ENCODE data around the gene SLC26A1. TPM values are rescaled to one million over a fixed set of nuclear protein-coding genes. Genes with fewer than 3 reads are reported as not detected.

Gene SLC26A1
- total RNA-seq, 4 donors from 2014 or later = 0.44 to 0.57 TPM; not detected in 2

DNA sequence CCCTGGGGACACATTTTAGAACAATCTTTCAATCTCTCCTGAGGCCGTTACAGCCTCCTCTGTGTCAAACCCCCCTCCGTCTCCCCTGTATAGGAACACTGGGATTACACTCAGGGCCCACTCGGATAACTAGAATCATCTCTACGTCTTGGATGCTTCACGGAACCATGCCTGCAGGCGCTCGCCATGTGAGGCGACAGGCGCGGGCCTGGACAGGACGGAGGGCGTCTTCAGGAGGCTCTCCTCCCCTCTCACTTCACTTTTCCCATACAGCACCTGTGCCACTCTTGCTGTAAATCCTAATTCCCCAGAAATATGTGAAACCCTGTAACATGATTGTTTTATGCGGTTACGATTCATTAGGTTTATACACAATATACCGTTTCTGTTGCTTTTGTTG lies 10.4 kb downstream of the SLC26A1 start:
- TF ChIP-seq, protein P1, sequence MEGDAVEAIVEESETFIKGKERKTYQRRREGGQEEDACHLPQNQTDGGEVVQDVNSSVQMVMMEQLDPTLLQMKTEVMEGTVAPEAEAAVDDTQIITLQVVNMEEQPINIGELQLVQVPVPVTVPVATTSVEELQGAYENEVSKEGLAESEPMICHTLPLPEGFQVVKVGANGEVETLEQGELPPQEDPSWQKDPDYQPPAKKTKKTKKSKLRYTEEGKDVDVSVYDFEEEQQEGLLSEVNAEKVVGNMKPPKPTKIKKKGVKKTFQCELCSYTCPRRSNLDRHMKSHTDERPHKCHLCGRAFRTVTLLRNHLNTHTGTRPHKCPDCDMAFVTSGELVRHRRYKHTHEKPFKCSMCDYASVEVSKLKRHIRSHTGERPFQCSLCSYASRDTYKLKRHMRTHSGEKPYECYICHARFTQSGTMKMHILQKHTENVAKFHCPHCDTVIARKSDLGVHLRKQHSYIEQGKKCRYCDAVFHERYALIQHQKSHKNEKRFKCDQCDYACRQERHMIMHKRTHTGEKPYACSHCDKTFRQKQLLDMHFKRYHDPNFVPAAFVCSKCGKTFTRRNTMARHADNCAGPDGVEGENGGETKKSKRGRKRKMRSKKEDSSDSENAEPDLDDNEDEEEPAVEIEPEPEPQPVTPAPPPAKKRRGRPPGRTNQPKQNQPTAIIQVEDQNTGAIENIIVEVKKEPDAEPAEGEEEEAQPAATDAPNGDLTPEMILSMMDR (IDR thresholded peaks at IDR 0.05; ENCODE audit: low read depth) = no peak

DNA sequence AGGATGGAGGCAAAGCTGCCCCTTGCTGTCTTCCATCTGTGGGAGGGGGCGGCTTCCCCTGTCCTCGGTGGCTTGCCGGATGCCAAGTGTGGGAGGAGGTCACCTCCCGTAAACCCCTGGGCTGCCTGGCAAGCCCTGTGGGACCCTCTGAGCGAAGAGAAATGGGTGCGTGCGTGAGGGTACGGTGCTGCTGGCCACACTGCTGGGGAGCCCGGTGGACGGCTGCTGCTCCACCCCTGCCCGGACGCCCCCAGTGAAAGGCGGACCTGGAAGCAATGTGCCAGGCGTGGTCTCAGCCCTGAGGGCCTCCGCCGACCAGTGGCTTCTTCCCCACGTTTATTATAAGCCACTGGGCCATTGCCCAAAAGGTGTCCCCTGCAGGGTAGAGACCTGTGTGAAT lies 10.9 kb downstream of the SLC26A1 start:
- TF ChIP-seq, protein P1 (IDR thresholded peaks at IDR 0.05; ENCODE audit: low read depth) = no peak

DNA sequence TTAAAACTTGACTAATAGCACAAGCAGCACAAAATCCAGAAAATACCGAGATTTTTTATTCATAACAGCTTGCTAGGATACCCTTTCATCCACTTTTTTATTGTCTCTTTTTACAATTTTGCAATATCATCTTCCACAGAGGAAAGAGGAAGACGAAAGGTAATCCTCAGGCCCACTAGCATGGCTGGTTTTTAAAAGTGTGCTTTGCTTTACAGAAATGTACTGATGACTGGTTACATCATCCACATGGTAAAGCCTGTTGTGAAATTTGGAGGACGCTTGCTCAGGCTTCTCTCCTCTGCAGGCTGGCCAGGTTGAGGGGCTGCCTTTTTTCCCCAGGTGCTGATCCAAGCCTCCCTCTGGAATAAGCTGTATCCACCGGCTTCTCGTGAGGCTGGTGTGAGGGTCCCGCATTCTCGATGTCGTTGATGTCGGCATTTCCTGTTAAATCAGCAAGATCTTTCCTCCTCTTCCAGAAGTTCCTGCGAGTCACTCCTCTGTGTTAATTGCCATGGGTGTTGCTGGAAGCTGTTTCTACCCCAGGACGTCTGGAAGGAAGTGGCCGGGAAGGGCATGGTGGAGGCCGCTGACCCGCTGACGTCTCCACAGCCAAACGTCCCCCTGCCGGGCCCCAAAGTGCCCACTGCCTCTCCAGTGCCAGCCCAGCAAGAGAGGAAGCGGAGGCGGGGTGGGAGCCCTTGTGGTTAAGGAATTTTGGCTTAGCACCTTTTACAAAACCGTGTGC lies 14.1 kb downstream of the SLC26A1 start:
- TF ChIP-seq, protein P1 (IDR thresholded peaks at IDR 0.05; ENCODE audit: low read depth) = no peak

DNA sequence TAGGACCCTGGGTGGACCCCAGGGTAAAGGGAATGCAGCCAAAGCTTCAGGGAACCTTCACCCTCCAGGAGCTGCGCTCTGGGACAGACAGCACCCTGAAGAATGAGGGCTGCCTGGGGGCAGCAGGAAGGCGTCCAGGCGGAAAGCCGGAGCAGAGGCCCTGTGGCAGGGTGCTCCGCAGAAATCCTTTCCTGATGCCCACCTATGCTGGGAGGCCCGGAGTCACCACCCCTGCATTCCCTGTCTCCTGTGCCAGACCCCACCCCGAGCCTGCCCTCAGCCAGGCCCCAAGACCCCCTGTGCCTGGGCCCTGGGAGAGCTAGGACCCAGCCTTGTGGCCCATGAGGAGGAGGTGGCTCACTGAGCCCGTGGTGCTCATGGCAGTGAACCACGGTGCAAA lies 18.5 kb downstream of the SLC26A1 start:
- TF ChIP-seq, protein P1 (IDR thresholded peaks at IDR 0.05; ENCODE audit: low read depth) = no peak

DNA sequence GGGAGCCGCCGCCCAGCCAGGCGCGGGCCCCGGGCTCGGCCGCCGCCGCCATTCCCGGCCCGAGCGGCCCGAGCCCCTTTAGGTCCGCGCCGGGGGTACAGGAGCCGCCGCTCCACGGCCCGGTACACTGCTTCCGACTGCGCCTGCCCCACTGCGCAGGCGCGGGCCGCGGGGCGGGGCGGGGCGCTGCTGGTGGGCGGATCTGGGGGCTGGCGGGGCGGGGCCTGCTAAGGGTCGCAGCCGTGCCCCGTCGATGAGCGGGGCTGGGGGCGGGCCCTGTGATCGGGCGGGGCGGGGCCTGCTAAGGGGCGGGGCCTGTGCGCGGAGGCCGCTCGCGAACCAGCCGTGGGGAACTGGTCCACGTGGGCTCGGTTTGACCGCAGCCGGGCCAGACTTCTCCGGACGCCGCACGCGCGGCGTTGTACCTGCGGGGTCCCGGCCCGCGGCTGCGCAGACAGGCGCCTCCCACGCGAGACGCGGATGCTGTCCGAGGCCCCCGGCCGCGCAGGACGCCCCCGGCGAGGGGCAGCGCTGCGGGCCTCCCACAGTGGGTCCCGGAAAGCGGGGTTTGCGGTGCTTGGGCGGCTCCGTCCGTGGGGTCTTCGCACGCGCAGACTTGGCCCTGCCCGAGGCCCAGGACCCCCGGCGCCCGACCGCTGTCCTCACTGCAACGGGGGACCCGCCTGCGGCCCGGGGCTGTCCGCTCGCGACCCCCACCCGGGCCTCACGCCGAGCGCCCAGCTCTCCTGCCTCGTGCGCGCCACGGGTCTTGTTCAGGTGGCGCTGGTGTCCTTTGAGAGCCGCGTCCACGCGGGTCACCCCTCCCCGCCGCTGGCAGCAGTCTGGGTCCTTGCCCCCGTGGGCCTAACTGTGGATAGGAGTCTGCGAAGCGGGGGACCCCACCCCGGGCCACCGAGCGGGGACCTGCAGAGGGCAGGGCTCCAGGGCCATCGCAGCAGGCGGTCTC lies 19.5 kb downstream of the SLC26A1 start, which contains the start of gene DGKQ:
TSS of gene DGKQ (minus strand) at position 139 of the 967 bp plus-strand sequence. CDS start at position 52, 87 bp downstream.
- TF ChIP-seq, protein P1 (IDR thresholded peaks at IDR 0.05; ENCODE audit: low read depth) = no peak

DNA sequence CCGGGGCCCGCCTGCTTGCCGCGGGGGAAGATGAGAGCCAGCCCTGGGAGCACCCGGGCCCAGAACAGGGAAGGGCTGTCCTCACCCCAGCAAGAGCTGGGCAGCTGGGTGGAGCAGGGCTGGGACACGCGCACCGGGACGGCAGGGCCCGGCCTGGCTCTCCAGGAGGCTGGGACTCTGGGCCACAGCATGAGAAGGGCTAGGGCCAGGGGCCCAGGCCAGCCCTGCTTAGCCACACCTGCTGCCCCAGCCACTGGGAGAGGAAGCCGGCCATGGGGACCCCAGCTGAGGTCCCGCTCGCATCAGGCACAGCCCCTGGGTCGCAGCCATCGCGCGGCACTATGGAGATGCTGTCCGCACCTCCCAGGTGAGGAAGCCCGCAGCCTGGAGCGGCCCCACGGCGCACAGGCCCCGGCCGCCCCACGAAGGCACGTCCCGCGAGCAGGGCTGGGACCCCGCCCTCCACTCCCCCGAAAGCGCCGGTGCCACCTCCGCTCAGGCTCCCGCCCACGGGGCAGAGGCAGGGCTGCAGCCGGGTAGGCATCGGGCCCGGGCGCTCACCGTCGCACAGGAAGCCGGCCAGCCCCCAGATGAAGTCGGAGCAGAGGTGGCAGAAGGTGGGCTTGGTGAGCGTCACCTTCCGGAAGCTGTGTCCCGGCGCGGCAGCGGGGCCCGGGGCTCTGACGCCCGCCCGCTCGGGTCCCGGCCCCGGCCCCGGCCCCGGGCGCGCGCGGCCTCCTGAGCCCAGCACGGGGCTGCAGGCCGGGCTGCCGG lies 20.4 kb downstream of the SLC26A1 start:
- TF ChIP-seq, protein P1 (IDR thresholded peaks at IDR 0.05; ENCODE audit: low read depth) = no peak
